NCI-H345 treated with DMSO at 0.1 percent for 48 hours (cell line): ENCODE data around the gene SLC22A14.

ENCODE experiments used
- DNase-seq: peaks from one replicate; lab custom pipeline; 2025; ENCODE audit not compliant: unreplicated experiment; lab: John Stamatoyannopoulos, UW

Gene SLC22A14

DNA sequence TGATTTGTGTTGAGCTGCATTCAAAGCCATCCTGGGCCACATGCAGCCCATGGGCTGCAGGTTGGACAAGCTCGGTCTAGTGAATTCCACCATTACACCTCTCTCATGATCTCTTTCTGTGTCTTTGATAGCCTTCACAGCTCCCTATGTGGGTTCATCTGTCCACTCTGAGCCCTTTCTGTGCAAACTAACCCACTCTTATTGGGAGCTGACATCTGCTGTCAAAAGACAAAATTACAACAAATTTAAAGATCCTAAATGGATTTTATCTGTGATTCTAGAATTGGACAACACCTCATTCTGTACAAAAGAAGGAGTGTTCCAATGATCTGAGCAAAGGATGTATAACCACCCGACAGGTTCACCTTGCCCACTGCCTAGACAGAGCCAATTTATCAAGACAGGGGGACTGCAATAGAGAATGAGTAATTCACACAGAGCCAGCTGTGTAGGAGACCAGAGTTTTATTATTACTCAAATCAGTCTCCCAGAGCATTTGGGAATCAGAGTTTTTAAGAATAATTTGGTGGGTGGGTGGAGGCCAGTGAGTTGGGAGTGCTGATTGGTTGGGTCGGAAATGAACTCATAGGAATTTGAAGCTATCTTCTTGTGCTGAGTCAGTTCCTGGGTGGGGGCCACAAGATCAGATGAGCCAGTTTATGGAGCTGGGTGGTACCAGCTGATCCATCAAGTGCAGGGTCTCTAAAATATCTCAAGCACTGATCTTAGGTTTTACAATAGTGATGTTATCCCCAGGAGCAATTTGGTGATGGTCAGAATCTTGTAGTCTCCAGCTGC lies 61.9 kb downstream of the SLC22A14 start:
- no peak for DNase-seq

DNA sequence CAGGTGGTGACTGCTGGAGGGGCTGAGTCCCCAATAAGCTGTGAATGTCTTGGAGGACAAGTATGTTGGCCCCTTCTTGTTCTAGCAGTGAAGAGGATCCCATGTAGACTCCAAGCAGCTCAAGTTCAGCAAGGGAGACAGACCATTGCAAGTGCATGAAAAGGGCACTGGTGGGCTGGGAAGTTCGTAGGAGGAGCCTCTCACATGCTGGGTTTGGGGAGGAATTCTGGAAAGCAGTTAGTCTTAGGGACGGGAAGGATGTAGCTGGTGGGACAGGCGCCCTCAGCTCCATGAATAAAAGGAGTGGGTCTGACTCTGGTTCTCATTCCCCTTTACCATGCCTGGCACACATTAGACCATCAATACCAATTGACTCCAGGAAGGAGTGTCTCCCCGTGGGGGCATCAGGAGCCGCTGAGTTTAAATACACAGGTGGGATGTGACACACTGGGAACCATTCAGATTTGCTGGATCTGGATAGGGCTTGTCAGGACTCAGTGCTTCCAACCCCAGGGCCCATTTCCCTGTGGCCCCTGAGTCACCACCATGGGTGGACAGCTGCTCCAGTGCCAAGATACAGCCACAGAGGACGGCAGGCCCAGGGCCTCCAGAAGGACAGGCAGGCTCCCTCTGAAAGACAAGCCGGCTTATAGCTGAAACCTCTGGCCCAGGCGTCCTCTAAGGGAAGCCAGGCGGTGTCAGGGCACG lies 63.9 kb downstream of the SLC22A14 start:
- no peak for DNase-seq

DNA sequence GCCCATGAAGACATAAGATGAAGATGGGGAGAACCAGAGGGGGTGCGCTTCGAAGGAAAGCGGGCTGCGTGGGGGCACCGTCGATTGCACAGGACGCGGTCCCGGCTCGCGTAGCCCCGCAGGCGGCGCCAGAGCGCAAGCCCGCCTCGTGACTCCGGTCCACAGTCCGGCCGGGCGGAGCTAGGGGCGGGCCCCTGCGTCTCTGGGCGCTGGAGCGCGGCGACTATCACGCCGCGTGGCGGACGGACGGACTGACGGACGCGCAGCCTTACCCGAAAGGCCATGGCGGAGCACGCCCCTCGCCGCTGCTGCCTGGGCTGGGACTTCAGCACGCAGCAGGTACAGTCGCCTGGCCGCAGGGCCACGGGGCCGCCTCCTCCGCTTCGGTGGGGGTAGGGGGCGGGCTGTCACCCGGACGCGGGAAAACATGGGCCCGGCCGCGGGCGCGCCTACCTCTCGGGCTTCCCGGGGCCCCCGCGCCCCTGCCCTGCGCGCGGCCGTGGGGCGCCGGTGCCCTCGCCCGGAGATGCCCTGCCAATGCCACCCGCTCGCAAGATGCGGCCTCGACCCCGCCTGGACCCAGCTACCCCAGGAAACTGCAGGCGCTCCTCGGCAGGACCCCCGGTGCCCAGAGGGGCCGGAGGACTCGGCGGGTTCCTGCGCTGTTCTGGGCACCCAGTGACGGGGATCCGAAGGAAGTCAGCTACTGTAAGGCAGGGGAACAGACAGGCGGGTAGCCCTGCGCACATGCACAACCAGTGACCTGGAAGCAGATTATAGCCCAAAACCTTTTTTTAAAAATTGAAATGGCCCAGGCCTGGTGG lies 64.7 kb downstream of the SLC22A14 start, which contains the start of gene XYLB:
Gene XYLB, plus strand, starts transcription at position 199 of the 824 bp plus-strand sequence. Its CDS starts 84 bp downstream, at position 283.
- peak; percentile 48 for DNase-seq

DNA sequence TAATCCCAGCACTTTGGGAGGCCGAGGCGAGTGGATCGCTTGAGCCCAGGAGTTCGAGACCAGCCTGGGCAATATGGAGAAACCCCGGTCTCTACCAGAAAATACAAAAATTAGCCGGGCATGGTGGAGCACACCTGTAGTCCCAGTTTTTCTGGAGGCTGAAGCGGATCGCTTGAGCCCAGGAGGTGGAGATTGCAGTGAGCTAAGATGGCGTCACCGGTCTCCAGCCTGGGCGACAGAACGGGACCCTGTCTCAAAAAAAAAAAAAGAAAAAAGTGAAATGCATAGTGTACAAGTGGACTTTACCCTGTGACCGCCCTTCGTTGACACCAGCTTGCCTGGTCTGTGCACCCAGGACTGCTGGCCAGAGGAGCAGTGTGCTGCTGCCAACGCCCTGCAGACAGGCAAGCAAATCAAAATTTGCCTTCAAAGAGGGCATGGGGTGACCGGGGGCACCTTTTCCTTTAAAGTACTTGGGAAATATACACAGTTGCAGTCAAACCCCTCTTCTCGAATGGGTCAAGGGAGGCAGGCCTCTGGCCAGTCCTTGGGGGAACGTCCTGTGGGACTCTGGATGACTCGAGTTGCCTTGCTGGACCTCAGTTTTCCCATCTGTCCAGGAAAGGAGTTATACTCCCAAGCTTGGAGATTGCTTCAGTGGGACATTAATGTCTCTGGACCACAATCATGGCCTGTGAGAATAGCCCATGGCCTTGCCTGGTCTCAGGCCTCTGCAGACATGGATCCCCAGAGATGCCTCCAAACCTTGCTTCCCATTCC lies 65.5 kb downstream of the SLC22A14 start:
- DNase-seq, result no peak

DNA sequence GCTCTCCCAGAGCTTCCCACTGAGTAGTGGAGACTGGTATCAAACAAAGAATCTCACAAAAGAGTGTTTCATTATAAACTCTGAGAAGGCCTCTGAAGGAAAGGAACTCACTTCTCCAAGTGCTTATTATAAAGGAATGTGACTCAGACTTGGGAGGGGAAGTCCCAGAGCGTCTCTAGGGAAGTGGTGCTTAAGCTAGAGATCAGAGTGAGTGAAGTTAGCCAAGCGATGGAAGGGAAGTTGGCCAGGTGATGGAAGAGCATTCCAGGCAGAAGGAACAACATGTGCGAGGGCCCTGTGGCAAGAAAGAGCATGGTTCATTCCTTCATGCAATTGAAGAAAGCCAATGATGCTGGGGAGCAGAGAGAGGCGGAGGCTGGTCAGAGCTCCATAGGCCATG lies 66.8 kb downstream of the SLC22A14 start:
- no peak for DNase-seq

DNA sequence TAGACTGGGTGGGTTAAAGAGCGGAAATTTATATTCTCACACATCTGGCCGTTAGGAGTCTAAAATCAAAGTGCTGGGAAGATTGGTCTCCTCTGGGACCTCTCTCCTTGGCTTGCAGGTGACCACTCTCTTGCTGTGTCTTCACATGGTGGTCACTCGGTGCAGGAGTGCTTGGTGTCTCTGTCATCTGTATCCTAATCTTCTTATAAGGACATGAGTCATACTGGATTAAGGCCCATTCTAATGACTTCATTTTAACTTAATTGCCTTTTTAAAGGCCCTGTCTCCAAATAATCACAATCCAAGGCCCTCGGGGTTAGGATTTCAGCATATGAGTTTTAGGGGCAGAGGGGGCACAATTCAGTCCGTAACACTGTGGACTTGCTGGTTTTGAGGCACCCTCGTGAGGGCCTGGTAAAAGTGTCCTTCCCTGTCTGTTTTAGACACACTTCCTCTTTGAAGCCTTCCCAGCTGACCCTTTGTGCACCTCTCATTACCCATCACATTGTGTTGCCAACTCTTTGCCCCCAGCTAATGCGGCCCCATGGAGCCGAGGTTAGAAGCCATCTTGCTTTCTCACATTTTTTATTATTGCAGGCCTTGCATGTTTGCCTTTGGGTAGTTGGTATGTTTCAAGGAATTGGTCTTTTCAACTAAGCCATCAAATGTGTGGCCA lies 67.7 kb downstream of the SLC22A14 start:
- DNase-seq, result no peak

DNA sequence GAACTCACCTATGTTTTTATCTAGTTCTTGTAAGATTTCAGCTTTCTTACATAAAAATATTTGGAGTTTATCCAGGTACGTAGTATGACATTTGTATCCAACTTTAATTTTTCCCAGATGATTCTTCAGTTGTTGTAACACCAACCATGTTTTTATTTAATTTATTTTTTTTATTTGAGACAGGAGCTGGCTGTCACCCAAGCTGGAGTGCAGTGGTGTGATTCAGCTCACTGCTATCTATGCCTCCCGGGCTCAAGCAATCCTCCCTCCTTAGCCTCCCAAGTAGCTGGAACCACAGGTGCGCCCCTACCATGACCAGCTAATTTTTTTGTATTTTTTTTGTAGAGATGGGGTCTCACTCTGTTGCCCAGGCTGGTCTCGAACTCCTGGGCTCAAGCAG lies 71.1 kb downstream of the SLC22A14 start:
- DNase-seq, result no peak

DNA sequence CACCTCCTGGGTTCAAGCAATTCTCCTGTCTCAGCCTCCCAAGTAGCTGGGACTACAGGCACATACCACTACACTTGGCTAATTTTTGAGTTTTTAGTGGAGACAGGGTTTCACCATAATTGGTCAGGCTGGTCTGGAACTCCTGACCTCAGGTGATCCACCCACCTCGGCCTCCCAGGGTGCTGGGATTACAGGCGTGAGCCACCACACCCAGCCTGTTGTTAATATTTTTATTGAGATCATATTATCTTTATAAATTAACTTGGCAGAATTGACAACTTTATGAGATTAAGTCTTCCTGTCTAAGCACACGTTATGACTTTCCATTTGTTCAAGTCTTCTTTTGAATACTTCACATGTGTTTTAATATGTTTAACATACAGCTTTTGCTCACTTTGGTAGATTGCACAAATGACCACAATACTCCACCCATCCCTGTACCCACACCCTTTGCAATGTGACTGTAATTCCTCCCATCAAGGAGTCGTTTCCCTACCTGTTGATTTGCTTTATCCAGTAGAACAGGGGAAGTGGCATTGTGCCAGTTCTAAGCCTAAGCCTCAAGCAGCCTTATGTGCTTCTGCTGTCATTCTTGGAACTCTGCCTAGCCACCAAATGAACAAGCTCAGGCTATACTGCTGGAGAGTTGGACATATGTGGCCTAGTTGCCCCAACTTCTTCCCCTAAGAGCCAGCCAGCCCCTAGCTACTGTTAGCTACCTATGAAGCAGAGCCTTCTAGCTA lies 72.7 kb downstream of the SLC22A14 start:
- DNase-seq, result no peak

DNA sequence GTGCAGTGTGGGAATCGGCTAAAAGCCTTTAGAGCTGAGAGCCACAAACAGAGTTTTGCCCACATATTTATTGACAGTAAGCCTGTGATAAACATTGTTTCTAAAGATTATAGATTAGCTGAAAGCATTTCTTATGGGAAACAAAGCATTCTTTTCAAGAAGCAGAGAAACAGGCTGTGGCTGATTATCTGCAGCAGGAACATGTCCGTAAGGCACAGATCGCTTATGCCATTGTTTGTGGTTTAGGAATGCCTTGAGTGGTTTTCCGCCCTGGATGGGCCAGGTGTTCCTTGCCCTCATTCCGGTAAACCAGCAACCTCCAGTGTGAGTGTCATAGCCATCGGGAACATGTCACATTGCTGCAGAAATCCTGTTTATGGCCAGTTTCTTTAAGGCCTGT lies 76.9 kb downstream of the SLC22A14 start:
- DNase-seq, result no peak

DNA sequence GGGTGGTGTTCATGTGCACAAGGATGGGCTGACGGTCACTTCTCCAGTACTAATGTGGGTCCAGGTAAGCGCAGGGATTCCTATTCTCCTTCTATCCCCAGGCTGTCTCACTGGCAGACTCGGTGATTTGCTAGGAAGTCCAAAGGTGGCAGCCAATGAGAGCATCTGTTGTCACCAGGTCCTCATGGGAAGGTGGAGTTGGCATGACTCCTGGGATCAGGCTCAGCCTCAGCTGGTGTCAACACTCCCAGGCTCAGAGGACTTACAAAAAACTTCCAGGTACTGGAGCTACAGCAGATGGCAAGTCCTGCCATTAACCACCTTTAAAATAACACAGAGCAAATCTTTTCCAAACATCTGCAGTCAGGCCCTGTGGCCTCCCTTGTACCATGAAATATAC lies 78.3 kb downstream of the SLC22A14 start:
- no peak for DNase-seq

DNA sequence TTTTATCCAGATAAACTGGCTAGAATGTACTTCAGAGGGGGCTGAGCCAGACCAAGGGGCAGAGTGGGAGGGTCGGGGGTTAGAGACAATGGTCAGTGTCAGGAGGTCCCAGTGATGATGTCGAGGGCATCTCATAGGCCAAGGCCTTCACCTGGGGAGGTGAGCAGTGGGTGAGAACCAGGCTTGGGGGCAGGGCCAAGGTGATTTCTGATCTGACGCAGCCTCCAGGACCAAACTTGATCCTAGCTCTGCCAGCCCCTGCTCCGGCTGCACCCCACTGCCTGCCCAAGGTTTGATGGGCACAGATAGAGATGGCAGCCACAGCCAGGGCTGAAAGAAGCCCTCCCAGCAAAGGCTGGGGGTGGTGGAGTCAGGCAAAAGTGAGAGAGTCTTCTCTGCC lies 79.4 kb downstream of the SLC22A14 start:
- DNase-seq, result no peak

DNA sequence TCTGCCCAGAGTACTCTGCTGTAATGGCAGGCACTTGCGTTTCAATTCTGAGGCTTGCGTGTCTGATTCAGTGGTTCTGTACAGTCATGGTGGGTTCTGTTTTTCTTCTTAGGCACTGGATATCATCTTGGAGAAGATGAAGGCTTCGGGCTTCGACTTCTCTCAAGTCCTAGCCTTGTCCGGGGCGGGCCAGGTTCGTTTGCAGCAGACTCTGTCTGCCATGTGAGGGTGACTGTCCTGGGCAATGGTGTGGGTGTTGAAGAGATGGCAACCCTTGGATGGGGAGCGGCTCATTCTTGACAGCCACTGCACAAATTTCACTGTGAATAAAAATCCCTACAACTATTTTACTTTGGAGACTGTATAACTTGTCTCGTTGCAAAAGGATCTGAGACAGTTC lies 80.7 kb downstream of the SLC22A14 start:
- DNase-seq, result no peak

DNA sequence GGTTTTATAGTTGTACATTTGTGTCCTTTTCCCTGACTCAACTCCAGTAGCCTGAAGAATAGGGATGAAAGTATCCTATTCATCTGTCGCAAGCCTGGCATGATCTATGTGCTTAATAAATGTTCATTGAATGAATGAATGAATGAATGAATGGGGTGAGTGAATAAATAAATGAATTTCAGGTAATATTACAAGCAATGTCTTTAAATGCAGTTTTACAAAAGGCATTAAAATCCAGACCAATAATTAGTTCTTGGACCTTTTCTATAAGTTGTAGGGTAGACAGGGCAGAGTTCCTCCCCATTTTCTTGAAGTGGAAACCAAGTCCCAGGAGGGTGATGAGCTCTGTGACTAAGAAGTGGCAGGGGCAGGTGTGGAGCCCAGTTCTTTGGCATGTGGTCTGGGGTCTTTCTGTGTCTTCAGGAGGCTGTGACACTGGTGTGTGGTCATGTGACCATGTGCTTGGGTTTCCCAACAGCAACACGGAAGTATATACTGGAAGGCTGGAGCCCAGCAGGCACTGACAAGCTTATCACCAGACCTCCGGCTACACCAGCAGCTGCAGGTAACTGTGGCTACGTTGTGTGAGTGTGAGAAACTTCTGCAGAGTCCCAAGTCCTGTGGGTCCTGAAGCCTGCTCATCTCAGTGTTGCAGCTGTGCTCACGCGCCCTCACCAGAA lies 82.8 kb downstream of the SLC22A14 start:
- no peak for DNase-seq

DNA sequence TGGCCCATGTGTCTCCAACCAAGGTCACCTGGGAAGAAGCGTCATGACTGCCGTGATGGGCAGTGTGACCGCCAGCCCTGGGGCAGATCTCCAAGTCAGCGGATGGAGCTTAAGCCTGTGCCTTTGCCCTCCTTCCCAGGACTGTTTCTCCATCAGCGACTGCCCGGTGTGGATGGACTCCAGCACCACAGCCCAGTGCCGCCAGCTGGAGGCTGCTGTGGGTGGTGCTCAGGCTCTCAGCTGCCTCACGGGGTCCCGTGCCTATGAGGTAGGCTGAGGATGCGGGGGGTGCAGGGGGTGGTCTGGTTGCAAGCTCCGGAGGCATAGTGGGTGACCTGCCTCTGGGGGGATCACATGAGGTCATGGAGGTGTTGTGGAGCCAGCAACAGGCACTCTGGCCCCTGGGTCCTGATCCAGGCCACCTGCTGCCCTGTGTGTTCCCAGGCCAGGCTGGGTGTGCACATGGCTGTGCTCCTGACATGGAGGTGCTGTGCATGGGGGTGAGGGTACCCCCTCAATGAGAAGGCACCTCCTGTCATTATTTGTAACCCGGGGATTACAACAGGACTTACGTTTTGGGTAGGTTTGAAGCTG lies 83.5 kb downstream of the SLC22A14 start:
- DNase-seq, result no peak

DNA sequence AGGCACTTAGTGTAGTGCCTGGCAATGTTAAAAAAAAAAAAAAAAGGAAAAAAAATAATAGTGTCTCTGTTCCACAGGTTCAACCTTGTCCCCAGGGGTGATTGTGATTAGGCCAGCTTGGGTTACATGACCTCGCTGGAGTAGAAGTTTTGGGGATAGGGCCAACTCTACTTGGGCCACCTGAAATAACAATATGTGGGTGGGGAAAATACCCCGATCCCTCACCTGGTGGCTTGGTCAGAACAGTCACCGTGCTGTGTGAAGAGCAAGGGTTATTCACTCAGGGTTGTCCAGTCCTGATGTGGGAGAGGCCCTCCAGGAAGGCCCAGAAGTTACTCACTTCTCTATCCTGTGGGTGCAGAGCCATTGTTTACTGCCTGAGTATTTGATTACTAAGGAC lies 84.0 kb downstream of the SLC22A14 start:
- no peak for DNase-seq

DNA sequence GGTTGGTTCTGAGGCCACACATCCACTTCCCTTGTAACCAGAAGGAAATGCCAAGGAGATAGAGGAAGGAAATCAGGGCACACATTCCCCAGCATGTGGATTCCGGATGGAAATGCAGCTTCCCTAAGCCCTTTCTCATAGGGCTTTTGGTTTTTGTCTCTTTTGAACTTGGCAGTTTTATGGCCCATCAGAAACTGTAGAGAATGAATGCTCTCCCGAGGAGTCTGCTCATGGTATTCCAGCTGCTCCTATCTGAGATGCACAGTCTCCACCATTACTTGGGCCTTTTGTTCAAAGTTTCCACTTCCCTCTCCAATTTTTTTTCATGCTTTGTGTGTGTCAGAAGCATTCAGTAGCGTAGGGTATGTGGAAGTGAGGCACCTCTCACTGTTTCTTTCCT lies 85.7 kb downstream of the SLC22A14 start:
- no peak for DNase-seq
